Natural killer cell (primary cell): ENCODE results near the gene PACRGL. TPM values are rescaled to one million over a fixed set of nuclear protein-coding genes. Genes with fewer than 3 reads are reported as not detected.
"Not testable (repeated sequence)": the region's sequence is repeated elsewhere in the genome, so short reads cannot be mapped to it uniquely, and the experiment has no call there.

ENCODE experiments used
- ATAC-seq, 3 donors: fragments of 150-1000 bp in 2 of 3; fragments of 200-7000 bp in 1 of 3; cut with Tn5 transposase; 1 replicate in 1 of 3; 2 replicates in 2 of 3; pipeline ENCODE4 v1.10.0; 2021; ENCODE audit warnings: mild to moderate bottlenecking in 2 of 3, moderate library complexity in 2 of 3
- DNase-seq, 2 donors: peaks; one replicate each; pipeline versions ENCODE4 v3.0.0 to v3.0.0-alpha.2; 2013 to 2021; ENCODE audit warnings: mixed read lengths in 1 of 2
- H3K27ac ChIP-seq: one replicate; pipeline ENCODE4 v1.5.1; 2013; ENCODE audit warnings: mild to moderate bottlenecking, low read length
- H3K27me3 ChIP-seq: one replicate; pipeline ENCODE4 v1.6.1; 2013; ENCODE audit warnings: low read length; ENCODE audit not compliant: control insufficient read depth, insufficient read depth
- H3K36me3 ChIP-seq: one replicate; pipeline ENCODE4 v1.6.1; 2013; ENCODE audit warnings: low read length; ENCODE audit not compliant: control insufficient read depth, insufficient read depth
- H3K4me1 ChIP-seq: one replicate; pipeline ENCODE4 v1.6.1; 2013; ENCODE audit warnings: low read length; ENCODE audit not compliant: control insufficient read depth, insufficient read depth
- H3K4me3 ChIP-seq: one replicate; pipeline ENCODE4 v1.5.1; 2013; ENCODE audit warnings: low read length
- H3K9me3 ChIP-seq: one replicate; pipeline ENCODE4 v1.6.1; 2013; ENCODE audit warnings: low read length; ENCODE audit not compliant: control insufficient read depth, insufficient read depth
- H3K27ac Mint-ChIP-seq, 2 donors: one replicate each; pipeline ENCODE4 v1.8.0; 2022; ENCODE audit warnings: mild to moderate bottlenecking in 2 of 2, mixed read lengths in 2 of 2, moderate library complexity in 1 of 2
- H3K27me3 Mint-ChIP-seq, 2 donors: one replicate each; pipeline ENCODE4 v1.8.0; 2022; ENCODE audit warnings: low read depth in 2 of 2, mixed read lengths in 2 of 2
- H3K36me3 Mint-ChIP-seq: one replicate; pipeline ENCODE4 v1.8.0; 2022; ENCODE audit warnings: mixed read lengths
- H3K4me1 Mint-ChIP-seq, 2 donors: one replicate each; pipeline ENCODE4 v1.8.0; 2022; ENCODE audit warnings: mixed read lengths in 2 of 2
- H3K4me3 Mint-ChIP-seq: one replicate; pipeline ENCODE4 v1.8.0; 2022; ENCODE audit warnings: mild to moderate bottlenecking, moderate library complexity, mixed read lengths
- H3K9me3 Mint-ChIP-seq, 2 donors: one replicate each; pipeline ENCODE4 v1.8.0; 2022; ENCODE audit warnings: mixed read lengths in 2 of 2
- CTCF ChIP-seq: fragments of 200-600 bp; IDR thresholded peaks from one replicate; pipeline ENCODE4 v1.8.0; 2022; ENCODE audit warnings: antibody characterized with exemption
- WGBS: methylation state at CpG from one replicate; pipeline ENCODE4 v1.1.7; 2013; ENCODE audit warnings: missing lambda C conversion rate; ENCODE audit not compliant: insufficient coverage; 5-methylcytosine and 5-hydroxymethylcytosine counted together
- intact Hi-C: fragments of 100-400 bp; cut with micrococcal nuclease; formaldehyde crosslinking; loops from one replicate; pipeline ENCODE4 v1.14.2; 2022
- total RNA-seq, 4 donors: library from RNA; stranded (reverse); fragments of 120-200 nt in 1 of 4; gene quantifications; one replicate each; pipeline versions ENCODE4 v1.2.3 to v1.2.4, GENCODE V29; 2013 to 2022

Gene PACRGL
- total RNA-seq, 3 donors from 2014 or later (not counting 1 experiment from before 2014, with no cell fraction given), result 9.0 to 14.7 (median 12.9) TPM

- peaks cover 37% of the 10 kb centered on the region for H3K36me3 Mint-ChIP-seq
- ATAC-seq, result no peak
- Histone ChIP-seq H3K9me3 (peaks cover 8% of the 10 kb centered on the region), H3K27me3 (no peaks in the 10 kb centered on the region), H3K27ac (no peak overlapping the region), H3K4me3 (no peak overlapping the region), H3K4me1 (no peaks in the 10 kb centered on the region), H3K36me3 (peaks cover 24% of the 10 kb centered on the region)
- intact Hi-C loops, result no loop called here
- no peak overlapping the region for H3K4me3 Mint-ChIP-seq
- H3K27me3 Mint-ChIP-seq, result no peaks in the 10 kb centered on the region
- no peak overlapping the region for H3K27ac Mint-ChIP-seq
- WGBS, result 94% methylated on average over 3 of the region's 3 CpGs
- TF ChIP-seq CTCF, result no peak
- H3K4me1 Mint-ChIP-seq, result peaks cover 0 to 9% of the 10 kb centered on the region in 2 donors
- DNase-seq, result no peak
- H3K9me3 Mint-ChIP-seq, result peaks cover 4 to 9% of the 10 kb centered on the region in 2 donors
Observed at GRCh38 chr4:20723463-20723862, 23.2 kb downstream of the PACRGL start.

- Mint-ChIP-seq H3K4me1 (peaks cover 0 to 9% of the 10 kb centered on the region in 2 donors), H3K4me3 (no peak overlapping the region), H3K27me3 (no peaks in the 10 kb centered on the region), H3K36me3 (peaks cover 31% of the 10 kb centered on the region), H3K27ac (no peak overlapping the region), H3K9me3 (peaks cover 4 to 6% of the 10 kb centered on the region in 2 donors)
- no peak for TF ChIP-seq CTCF
- no peaks in the 10 kb centered on the region for H3K4me1 ChIP-seq
- ATAC-seq (no peak), DNase-seq (no peak)
- H3K9me3 ChIP-seq, result peaks cover 8% of the 10 kb centered on the region
- H3K4me3 ChIP-seq, result no peak overlapping the region
- H3K36me3 ChIP-seq, result peaks cover 31% of the 10 kb centered on the region
- 88% methylated on average over 6 of the region's 6 CpGs for WGBS
- no peak overlapping the region for H3K27ac ChIP-seq
- H3K27me3 ChIP-seq, result no peaks in the 10 kb centered on the region
- intact Hi-C loops, result no loop called here
Observed at GRCh38 chr4:20724915-20725314, 24.7 kb downstream of the PACRGL start.

- peaks cover 18% of the 10 kb centered on the region for H3K36me3 Mint-ChIP-seq
- intact Hi-C loops, result no loop called here
- Histone ChIP-seq H3K4me1 (no peaks in the 10 kb centered on the region), H3K9me3 (peaks cover 21% of the 10 kb centered on the region), H3K4me3 (no peak overlapping the region), H3K27ac (no peak overlapping the region), H3K27me3 (no peaks in the 10 kb centered on the region), H3K36me3 (peaks cover 8% of the 10 kb centered on the region)
- no peak for ATAC-seq
- H3K27ac Mint-ChIP-seq, result no peak overlapping the region
- TF ChIP-seq CTCF, result no peak
- H3K27me3 Mint-ChIP-seq, result no peaks in the 10 kb centered on the region
- no peak overlapping the region for H3K4me3 Mint-ChIP-seq
- H3K9me3 Mint-ChIP-seq, result peaks cover 10 to 21% of the 10 kb centered on the region in 2 donors
- DNase-seq, result no peak
- WGBS, result no CpG with 5 or more reads among the region's 1 CpG
- H3K4me1 Mint-ChIP-seq, result no peaks in the 10 kb centered on the region
Observed at GRCh38 chr4:20735931-20736330, 35.7 kb downstream of the PACRGL start.

GRCh38 chr4:20746000-20746399, 45.7 kb downstream of the PACRGL start:
- H3K36me3 ChIP-seq, ATAC-seq, H3K9me3 Mint-ChIP-seq, H3K4me3 Mint-ChIP-seq, H3K4me3 ChIP-seq, H3K4me1 ChIP-seq, H3K9me3 ChIP-seq, intact Hi-C loops, H3K27me3 Mint-ChIP-seq, DNase-seq, H3K27me3 ChIP-seq, H3K4me1 Mint-ChIP-seq, H3K27ac Mint-ChIP-seq, H3K27ac ChIP-seq: not testable (repeated sequence)
- peaks cover 14% of the 10 kb centered on the region for H3K36me3 Mint-ChIP-seq
- WGBS, result 88% methylated on average over 3 of the region's 4 CpGs
